GM12872 (cell line): Measurements from ENCODE around the gene B9D1.

Source experiments
- CTCF ChIP-seq: IDR thresholded peaks from 3 replicates; pipeline ENCODE4 v1.5.1; 2011; ENCODE audit warnings: low read depth, mild to moderate bottlenecking, low read length, moderate library complexity; ENCODE audit not compliant: insufficient read depth

The B9D1 gene

DNA sequence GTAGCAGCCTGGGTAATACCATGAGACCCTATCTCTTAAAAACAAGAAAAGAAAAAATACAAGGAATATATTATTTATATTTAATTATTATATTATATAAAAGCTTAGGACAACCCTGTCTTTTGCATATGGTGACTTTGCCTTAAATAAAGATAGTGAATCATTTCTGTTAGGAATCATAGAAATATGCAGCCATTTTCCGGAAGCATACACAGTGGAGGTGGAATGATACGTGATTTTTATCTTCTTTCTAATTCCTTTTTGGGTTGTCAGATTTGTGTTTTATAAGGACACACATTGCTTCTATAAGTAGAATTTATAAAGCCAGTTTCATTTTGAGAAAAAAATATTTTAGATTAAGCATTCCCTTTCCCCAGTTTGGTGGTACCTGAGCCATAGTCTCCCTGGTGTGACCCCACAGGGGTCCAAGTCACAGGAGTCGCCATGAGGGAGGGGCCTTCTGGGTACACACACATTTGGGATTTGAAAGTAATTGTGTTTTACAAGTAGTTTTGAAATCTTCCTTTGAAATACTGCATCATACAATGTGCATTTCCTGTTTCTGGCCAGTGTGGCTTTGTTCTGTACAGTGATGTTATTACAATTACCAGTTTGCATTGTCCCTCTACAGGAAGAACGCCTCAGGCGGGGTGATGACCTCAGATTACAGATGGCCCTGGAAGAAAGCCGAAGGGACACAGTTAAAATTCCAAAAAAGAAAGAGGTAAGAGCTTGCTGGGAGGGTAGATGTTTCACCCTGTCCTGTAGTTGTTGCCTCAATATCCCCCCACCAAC is 50.9 kb downstream of the B9D1 start:
- TF ChIP-seq CTCF, result no peak

DNA sequence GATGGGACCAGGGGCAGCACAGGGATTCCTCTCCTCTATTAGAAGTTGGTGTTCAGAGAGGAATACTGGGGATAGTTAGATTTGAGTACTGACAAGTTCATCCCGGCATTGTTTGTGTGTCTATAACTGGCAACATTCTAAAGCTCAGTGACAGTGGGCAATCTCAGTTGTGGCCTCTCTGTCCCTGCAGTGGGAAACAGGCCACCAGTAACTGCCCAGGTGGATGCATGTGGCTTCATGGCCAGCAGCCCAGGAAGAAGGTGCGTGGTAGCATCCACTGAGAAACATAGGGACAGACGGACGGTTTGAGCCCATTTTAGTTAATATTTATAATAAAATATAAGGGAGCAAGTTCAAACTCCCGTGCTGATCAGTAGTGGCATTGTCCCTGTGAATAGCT is 51.5 kb downstream of the B9D1 start:
- no peak for TF ChIP-seq CTCF

DNA sequence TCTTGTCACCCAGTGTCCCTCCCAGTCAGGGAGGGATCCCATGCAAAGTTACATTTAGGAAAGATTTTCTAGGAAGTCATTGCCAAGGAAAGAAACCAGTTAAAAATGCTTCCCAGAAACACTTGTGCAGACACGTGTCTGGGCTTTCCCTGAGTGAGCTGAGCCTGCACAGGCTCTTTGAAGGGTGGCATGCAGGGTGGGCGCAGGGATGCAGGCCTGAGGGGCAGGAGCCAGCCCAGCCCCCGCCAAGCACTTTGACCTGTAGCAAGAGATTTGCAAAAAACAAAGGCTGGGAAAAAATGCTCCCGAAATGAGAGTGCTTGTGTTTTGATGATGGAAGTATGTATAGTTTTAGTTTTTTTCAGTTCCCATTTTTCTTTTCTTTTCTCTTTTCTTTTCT is 52.4 kb downstream of the B9D1 start:
- no peak for TF ChIP-seq CTCF

- TF ChIP-seq CTCF, result no peak
Observed at GRCh38 chr17:19309701-19310100, 52.8 kb downstream of the B9D1 start.

- TF ChIP-seq CTCF, result no peak
Observed at GRCh38 chr17:19308398-19308797, 54.1 kb downstream of the B9D1 start.

GRCh38 chr17:19307521-19307920 is 55.0 kb downstream of the B9D1 start:
- TF ChIP-seq CTCF, result no peak

DNA sequence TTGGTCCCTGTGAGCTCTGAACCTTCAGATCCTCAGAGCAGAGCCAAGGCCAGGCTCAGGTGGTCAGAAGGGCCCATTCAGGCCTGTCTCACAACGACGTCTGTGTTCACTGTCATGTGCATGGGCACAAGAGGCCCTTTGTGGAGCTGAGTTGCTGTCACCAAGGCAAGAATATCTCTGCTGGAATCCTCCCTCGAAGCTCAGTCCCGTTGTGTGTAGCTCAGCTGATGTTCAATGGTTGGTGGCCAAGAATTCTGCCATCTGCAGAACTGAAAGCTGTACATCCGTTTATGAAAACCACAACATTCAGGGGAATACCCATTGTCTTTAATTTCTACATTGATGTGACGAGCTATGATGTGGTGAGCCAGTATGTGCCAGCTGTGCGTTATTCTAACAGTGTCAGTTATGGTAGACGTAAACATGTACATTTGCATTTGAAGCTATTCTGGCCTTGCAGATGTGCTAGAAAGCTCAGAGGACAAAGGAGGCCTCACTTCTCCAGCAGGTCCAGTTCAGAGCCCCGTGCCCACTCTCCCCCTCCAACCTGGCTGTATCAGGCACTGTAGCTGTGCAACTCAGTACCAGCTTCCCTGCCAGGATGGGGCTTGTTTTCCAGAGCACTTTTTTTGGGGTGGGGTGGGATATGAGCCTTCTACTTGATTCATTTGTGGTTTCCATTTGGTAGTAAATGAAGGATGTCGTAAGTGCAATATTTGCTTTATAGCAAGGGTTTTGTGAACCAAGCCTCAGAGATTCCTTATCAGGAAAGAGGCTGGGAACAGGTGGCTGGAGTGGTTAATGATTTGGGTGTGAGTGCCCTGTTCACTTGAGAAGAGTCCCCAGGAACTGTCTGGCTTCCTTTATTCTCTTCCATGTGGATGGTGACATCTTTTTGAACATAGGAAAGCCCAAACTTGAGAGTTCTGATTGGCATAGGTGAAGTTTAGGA is 56.1 kb downstream of the B9D1 start:
- TF ChIP-seq CTCF, result no peak
